ENCODE measurements around the gene MAN1A2.

The MAN1A2 gene

GRCh38 chr1:117569856-117570255 is 202.6 kb downstream of the MAN1A2 start (continued):
- no peak for TF ChIP-seq ZSCAN16 (tag by site-specific recombination; IDR thresholded peaks at IDR 0.05)
- no peak for TF ChIP-seq ZNF558 (tag by site-specific recombination; IDR thresholded peaks at IDR 0.05)
- TF ChIP-seq ZNF335 (tag by site-specific recombination; conservative IDR thresholded peaks at IDR 0.05): no peak
- TF ChIP-seq YY2 (tag by site-specific recombination; IDR thresholded peaks at IDR 0.05): no peak

- TF ChIP-seq ZNF549 (tag by site-specific recombination; IDR thresholded peaks at IDR 0.05): no peak
- TF ChIP-seq ZFHX2 (tag by site-specific recombination; conservative IDR thresholded peaks at IDR 0.05): no peak
- ChIA-PET CTCF (interaction anchor here (1.7 kb wide), 1 partner anchor 183 kb away, joined by 5 read pairs; no protein-coding TSS in a partner anchor), POLR2A (no interaction called here)
- Histone ChIP-seq H3K36me3 (ENCODE audit: control insufficient read depth in 2 of 2, insufficient read depth in 1 of 2, low read length in 2 of 2) (no peaks in the 10 kb centered on the region), H3K4me1 (ENCODE audit: control insufficient read depth, insufficient read depth, low read length) (no peaks in the 10 kb centered on the region), H3K9me3 (ENCODE audit: control insufficient read depth, insufficient read depth, low read depth, low read length) (no peaks in the 10 kb centered on the region), H3K4me3 (ENCODE audit: low read depth, low read length) (no peak overlapping the region), H3K27ac (ENCODE audit: extremely low read depth, low read depth, low read length) (no peak overlapping the region)
Measured at GRCh38 chr1:117570988-117571409, 203.8 kb downstream of the MAN1A2 start.

DNA sequence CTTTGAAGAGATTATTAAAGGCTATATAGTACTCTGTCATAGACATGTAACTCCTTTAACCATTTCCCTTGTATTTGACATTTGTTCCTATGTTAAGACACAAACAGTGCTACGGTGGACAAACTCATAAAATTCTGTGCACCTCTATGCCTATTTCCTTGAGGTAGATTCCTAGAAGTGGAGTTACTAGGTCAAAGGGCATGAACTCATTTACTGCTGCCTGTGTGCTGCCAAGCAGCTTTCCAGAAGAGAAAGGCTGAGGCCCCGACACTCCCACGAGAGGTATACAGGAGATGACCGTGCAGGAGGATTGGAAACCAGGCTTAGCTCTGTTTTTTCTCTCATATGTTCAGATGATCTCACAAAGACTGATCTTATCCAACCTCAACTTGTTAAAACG is 204.2 kb downstream of the MAN1A2 start:
- POLR2A ChIA-PET: no interaction called here
- Histone ChIP-seq H3K4me3 (ENCODE audit: low read depth, low read length) (no peak overlapping the region), H3K9me3 (ENCODE audit: control insufficient read depth, insufficient read depth, low read depth, low read length) (no peaks in the 10 kb centered on the region), H3K27ac (ENCODE audit: extremely low read depth, low read depth, low read length) (no peak overlapping the region), H3K4me1 (ENCODE audit: control insufficient read depth, insufficient read depth, low read length) (no peaks in the 10 kb centered on the region), H3K36me3 (ENCODE audit: control insufficient read depth in 2 of 2, insufficient read depth in 1 of 2, low read length in 2 of 2) (no peaks in the 10 kb centered on the region)
- TF ChIP-seq ZNF701 (tag by site-specific recombination; IDR thresholded peaks at IDR 0.05) (no peak), KLF10 (tag by site-specific recombination; IDR thresholded peaks at IDR 0.05) (no peak), ZNF132 (tag by site-specific recombination; IDR thresholded peaks at IDR 0.05; ENCODE audit: borderline replicate concordance) (no peak), ZNF239 (tag by site-specific recombination; IDR thresholded peaks at IDR 0.05) (no peak), ZNF513 (tag by site-specific recombination; IDR thresholded peaks at IDR 0.05) (no peak), ZNF394 (tag by site-specific recombination; IDR thresholded peaks at IDR 0.05; ENCODE audit: borderline replicate concordance) (no peak), ZFP41 (tag by site-specific recombination; IDR thresholded peaks at IDR 0.05; ENCODE audit: borderline replicate concordance) (no peak), KLF8 (tag by site-specific recombination; IDR thresholded peaks at IDR 0.05) (no peak), ZNF157 (tag by site-specific recombination; IDR thresholded peaks at IDR 0.05) (no peak), GLI2 (tag by site-specific recombination; IDR thresholded peaks at IDR 0.05; ENCODE audit: borderline replicate concordance, low read depth) (no peak), ZSCAN16 (tag by site-specific recombination; IDR thresholded peaks at IDR 0.05) (no peak), ZNF221 (tag by site-specific recombination; IDR thresholded peaks at IDR 0.05; ENCODE audit: borderline replicate concordance) (no peak), ZFP3 (tag by site-specific recombination; IDR thresholded peaks at IDR 0.05; ENCODE audit: low read depth) (no peak), ZNF555 (tag by site-specific recombination; conservative IDR thresholded peaks at IDR 0.05) (no peak), BCL11A (tag by site-specific recombination; IDR thresholded peaks at IDR 0.05; ENCODE audit: low read depth) (no peak), EGR2 (tag by site-specific recombination; IDR thresholded peaks at IDR 0.05; ENCODE audit: low read depth) (no peak)
- TF ChIP-seq, protein P1, sequence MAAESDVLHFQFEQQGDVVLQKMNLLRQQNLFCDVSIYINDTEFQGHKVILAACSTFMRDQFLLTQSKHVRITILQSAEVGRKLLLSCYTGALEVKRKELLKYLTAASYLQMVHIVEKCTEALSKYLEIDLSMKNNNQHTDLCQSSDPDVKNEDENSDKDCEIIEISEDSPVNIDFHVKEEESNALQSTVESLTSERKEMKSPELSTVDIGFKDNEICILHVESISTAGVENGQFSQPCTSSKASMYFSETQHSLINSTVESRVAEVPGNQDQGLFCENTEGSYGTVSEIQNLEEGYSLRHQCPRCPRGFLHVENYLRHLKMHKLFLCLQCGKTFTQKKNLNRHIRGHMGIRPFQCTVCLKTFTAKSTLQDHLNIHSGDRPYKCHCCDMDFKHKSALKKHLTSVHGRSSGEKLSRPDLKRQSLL (tag by site-specific recombination; IDR thresholded peaks at IDR 0.05): no peak
- CTCF ChIA-PET: interaction anchor here (1.7 kb wide), 1 partner anchor 183 kb away, joined by 5 read pairs; no protein-coding TSS in a partner anchor
